HEK293 (cell line): ENCODE data around the gene B4GALT1.
"Not testable (repeated sequence)": the region's sequence is repeated elsewhere in the genome, so short reads cannot be mapped to it uniquely, and the experiment has no call there.

ENCODE experiments used
- ZFP41 ChIP-seq: fragments of 450-650 bp; formaldehyde crosslinking; IDR thresholded peaks from 2 replicates; pipeline ENCODE4 v1.5.1; 2016; ENCODE audit warnings: missing biosample characterization, missing genetic modification characterization, borderline replicate concordance
- ZNF600 ChIP-seq: fragments of 450-650 bp; formaldehyde crosslinking; IDR thresholded peaks from 2 replicates; pipeline ENCODE4 v1.5.1; 2016; ENCODE audit warnings: missing biosample characterization, missing genetic modification characterization
- ZNF768 ChIP-seq: fragments of 450-650 bp; formaldehyde crosslinking; IDR thresholded peaks from 2 replicates; pipeline ENCODE4 v1.5.1; 2018; ENCODE audit warnings: missing biosample characterization, mild to moderate bottlenecking, missing genetic modification characterization
- TF ChIP-seq, protein P1 (sequence below): fragments of 450-650 bp; formaldehyde crosslinking; IDR thresholded peaks from 2 replicates; pipeline ENCODE4 v1.5.1; 2016; ENCODE audit warnings: missing biosample characterization, missing genetic modification characterization
- TF ChIP-seq, protein P2 (sequence below): fragments of 450-650 bp; formaldehyde crosslinking; IDR thresholded peaks from 2 replicates; pipeline ENCODE4 v1.5.1; 2016; ENCODE audit warnings: missing biosample characterization, missing genetic modification characterization
- TF ChIP-seq, protein P3 (sequence below): fragments of 450-650 bp; formaldehyde crosslinking; IDR thresholded peaks from 2 replicates; pipeline ENCODE4 v1.5.1; 2016; ENCODE audit warnings: missing biosample characterization, missing genetic modification characterization

DNA sequence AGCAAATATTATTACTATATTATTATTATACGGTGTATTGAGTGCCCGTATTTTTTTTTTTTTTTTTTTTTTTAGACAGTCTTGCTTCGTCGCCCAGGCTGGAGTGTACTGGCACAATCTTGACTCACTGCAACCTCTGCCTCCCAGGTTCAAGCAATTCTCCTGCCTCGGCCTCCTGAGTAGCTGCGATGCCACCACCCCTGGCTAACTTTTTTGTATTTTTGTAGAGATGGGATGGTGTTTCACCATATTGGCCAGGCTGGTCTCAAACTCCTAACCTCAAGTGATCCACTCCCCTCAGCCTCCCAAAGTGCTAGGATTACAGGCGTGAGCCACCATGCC, 2.2 kb downstream of the B4GALT1 start:
- TF ChIP-seq, protein P1, sequence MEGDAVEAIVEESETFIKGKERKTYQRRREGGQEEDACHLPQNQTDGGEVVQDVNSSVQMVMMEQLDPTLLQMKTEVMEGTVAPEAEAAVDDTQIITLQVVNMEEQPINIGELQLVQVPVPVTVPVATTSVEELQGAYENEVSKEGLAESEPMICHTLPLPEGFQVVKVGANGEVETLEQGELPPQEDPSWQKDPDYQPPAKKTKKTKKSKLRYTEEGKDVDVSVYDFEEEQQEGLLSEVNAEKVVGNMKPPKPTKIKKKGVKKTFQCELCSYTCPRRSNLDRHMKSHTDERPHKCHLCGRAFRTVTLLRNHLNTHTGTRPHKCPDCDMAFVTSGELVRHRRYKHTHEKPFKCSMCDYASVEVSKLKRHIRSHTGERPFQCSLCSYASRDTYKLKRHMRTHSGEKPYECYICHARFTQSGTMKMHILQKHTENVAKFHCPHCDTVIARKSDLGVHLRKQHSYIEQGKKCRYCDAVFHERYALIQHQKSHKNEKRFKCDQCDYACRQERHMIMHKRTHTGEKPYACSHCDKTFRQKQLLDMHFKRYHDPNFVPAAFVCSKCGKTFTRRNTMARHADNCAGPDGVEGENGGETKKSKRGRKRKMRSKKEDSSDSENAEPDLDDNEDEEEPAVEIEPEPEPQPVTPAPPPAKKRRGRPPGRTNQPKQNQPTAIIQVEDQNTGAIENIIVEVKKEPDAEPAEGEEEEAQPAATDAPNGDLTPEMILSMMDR, result not testable (repeated sequence)
- TF ChIP-seq, protein P2, sequence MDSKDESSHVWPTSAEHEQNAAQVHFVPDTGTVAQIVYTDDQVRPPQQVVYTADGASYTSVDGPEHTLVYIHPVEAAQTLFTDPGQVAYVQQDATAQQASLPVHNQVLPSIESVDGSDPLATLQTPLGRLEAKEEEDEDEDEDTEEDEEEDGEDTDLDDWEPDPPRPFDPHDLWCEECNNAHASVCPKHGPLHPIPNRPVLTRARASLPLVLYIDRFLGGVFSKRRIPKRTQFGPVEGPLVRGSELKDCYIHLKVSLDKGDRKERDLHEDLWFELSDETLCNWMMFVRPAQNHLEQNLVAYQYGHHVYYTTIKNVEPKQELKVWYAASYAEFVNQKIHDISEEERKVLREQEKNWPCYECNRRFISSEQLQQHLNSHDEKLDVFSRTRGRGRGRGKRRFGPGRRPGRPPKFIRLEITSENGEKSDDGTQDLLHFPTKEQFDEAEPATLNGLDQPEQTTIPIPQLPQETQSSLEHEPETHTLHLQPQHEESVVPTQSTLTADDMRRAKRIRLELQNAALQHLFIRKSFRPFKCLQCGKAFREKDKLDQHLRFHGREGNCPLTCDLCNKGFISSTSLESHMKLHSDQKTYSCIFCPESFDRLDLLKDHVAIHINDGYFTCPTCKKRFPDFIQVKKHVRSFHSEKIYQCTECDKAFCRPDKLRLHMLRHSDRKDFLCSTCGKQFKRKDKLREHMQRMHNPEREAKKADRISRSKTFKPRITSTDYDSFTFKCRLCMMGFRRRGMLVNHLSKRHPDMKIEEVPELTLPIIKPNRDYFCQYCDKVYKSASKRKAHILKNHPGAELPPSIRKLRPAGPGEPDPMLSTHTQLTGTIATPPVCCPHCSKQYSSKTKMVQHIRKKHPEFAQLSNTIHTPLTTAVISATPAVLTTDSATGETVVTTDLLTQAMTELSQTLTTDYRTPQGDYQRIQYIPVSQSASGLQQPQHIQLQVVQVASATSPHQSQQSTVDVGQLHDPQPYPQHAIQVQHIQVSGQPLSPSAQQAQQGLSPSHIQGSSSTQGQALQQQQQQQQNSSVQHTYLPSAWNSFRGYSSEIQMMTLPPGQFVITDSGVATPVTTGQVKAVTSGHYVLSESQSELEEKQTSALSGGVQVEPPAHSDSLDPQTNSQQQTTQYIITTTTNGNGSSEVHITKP (tag by site-specific recombination), result not testable (repeated sequence)
- TF ChIP-seq ZNF600, ZFP41, ZNF768 (tag by site-specific recombination): not testable (repeated sequence)
- TF ChIP-seq, protein P3, sequence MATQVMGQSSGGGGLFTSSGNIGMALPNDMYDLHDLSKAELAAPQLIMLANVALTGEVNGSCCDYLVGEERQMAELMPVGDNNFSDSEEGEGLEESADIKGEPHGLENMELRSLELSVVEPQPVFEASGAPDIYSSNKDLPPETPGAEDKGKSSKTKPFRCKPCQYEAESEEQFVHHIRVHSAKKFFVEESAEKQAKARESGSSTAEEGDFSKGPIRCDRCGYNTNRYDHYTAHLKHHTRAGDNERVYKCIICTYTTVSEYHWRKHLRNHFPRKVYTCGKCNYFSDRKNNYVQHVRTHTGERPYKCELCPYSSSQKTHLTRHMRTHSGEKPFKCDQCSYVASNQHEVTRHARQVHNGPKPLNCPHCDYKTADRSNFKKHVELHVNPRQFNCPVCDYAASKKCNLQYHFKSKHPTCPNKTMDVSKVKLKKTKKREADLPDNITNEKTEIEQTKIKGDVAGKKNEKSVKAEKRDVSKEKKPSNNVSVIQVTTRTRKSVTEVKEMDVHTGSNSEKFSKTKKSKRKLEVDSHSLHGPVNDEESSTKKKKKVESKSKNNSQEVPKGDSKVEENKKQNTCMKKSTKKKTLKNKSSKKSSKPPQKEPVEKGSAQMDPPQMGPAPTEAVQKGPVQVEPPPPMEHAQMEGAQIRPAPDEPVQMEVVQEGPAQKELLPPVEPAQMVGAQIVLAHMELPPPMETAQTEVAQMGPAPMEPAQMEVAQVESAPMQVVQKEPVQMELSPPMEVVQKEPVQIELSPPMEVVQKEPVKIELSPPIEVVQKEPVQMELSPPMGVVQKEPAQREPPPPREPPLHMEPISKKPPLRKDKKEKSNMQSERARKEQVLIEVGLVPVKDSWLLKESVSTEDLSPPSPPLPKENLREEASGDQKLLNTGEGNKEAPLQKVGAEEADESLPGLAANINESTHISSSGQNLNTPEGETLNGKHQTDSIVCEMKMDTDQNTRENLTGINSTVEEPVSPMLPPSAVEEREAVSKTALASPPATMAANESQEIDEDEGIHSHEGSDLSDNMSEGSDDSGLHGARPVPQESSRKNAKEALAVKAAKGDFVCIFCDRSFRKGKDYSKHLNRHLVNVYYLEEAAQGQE (tag by site-specific recombination), result not testable (repeated sequence)
